Lower leg skin (tissue), 3 donors: ENCODE measurements around the gene HSFX3.
"Not testable (repeated sequence)": the region's sequence is repeated elsewhere in the genome, so short reads cannot be mapped to it uniquely, and the experiment has no call there.

Experiments used
- CTCF ChIP-seq, 3 donors: fragments of 450-650 bp; IDR thresholded peaks; one replicate each; pipeline ENCODE4 v1.5.1; 2016; ENCODE audit warnings: antibody characterized with exemption in 3 of 3, mild to moderate bottlenecking in 3 of 3, moderate library complexity in 2 of 3
- POLR2A ChIP-seq, 2 donors: fragments of 450-650 bp; IDR thresholded peaks; one replicate each; pipeline ENCODE4 v1.6.1; 2016 to 2017; ENCODE audit warnings: antibody characterized with exemption in 2 of 2, mild to moderate bottlenecking in 1 of 2, moderate library complexity in 1 of 2

GRCh38 chrX:149555251-149555650, 5.5 kb upstream of the HSFX3 start:
- not testable (repeated sequence) for TF ChIP-seq CTCF, POLR2A (IDR thresholded peaks at IDR 0.05)
